HG03280 (cell line): ENCODE results near the gene PCGF3.
"Not testable (repeated sequence)": the region's sequence is repeated elsewhere in the genome, so short reads cannot be mapped to it uniquely, and the experiment has no call there.

Experiments
- ATAC-seq: cut with Tn5 transposase; IDR thresholded peaks from one replicate; pipeline ENCODE4 v1.9.1; 2021; ENCODE audit warnings: mild to moderate bottlenecking, moderate library complexity; ENCODE audit not compliant: unreplicated experiment

Gene PCGF3

DNA sequence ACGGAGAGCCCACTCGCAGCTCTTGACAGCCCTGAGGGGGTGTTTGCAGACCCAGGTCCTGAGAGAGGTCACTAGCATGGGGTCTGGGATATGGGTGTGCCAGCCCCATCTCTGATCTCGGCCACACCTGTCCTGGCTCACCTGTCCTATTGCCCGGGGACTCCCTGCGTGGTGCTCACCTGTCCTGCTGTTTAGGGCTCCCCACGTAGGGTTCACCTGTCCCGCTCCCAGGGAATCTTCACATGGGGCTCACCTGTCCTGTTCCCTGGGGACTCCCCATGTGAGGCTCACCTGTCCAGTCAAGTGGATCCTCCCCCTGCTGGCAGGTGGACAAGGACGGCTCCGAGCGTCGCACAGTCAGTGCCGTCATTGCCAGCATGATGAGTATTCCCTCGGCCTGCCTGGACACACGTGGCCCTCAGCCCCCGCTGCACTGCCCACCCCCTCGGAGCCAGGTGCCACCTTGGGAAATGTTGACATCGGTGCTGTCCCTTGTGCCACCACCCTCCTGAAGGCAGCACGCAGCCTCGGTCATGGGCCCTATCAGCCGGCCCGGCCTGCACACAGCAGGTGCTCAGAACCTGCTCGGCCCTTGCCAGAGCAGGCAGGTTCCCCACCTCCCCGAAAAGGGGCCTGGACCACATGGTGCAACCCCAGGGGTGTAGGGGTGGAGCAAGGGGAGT lies 23.0 kb upstream of the PCGF3 start:
- ATAC-seq, result no peak

DNA sequence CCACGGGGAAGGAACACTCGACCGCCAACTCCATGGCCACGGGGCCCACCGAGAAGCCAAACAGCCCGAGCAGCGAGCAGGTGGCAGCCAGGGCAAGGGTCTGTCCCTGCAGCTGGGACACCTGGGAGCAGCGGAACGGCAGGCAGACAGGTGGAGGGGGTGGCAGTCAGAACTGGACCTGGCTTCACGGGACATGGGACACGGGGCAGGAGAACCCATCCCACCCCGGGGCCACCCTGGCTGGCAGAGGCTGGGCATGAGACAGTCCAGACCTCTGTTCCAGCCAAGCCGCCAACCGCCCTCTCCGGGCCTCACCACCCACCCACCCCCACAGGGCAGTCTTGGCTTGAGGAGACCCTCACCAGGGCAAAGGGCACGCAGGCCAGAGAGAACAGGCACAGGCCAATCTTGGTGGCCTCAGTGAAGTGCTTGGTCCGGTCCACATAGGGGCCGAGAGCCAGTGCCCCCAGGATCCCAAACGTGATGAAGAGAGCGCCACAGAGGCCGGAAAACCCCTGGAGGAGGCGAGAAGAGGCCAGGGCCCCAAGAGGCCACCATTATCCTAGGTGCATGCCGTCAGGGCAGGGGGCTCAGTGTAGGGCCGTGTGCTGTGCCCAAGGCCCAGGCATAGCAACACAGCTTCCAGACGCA lies 22.3 kb upstream of the PCGF3 start:
- no peak for ATAC-seq

DNA sequence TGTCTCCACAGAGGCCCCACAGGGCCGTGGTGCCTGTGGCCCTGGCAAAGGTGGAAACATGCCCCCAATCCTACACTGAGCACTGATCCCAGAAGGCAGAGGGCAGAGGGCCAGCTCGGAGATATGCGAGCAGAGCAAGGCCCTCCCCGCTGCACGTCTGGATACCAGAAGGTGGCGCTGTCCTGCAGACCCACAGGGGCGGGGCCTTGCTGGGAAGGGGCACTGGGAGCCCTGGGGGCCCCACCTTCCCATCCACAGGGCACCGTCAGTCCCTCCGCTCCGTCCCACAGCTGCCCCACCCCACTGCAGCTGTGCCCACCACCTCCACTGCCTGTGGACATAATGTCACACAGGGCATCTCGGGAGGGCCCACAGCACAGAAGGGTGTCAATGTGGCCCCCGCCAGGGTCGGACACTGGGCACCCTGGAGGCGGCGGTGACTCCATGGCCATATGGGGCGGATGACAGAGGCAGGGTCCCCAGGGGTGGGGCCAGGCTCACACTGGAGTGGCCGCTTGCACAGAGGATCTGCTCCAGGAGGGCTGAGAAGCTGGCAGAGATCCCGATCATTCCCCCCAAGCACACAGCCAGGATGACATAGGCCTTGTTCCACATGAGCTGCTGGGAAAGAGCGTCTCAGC lies 21.5 kb upstream of the PCGF3 start:
- ATAC-seq, result no peak

DNA sequence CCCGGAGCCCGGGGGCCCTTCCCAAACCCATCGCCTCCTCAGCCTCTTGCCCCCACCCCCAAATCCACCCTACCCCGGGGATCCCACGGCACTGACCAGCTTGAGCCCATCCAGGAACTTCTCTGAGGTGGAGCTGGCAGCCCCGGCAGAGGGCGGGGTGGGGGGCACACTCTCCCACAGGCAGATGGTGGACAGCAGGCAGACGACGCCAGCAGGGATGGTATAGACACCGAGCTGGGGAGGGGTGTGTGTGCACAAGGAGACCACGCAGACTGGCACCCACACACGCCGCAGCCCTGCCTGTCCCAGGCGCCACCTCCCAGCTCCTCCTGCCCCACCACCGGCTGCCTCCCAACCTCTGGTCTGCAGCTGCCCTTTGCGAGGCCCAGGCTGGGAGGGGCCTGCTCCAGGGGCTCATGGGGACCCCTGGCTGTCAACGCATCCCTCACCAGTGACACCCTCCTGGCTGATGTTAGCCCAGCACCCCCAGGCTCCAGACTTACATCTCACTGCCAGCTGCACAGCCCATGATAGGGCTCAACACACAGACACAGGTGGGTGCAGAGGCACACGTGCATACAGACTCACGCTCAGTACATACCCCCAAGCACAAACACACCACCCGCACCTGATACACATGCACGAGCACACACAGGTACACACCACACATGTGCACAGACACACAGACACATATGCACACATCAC lies 20.9 kb upstream of the PCGF3 start:
- ATAC-seq, result no peak

DNA sequence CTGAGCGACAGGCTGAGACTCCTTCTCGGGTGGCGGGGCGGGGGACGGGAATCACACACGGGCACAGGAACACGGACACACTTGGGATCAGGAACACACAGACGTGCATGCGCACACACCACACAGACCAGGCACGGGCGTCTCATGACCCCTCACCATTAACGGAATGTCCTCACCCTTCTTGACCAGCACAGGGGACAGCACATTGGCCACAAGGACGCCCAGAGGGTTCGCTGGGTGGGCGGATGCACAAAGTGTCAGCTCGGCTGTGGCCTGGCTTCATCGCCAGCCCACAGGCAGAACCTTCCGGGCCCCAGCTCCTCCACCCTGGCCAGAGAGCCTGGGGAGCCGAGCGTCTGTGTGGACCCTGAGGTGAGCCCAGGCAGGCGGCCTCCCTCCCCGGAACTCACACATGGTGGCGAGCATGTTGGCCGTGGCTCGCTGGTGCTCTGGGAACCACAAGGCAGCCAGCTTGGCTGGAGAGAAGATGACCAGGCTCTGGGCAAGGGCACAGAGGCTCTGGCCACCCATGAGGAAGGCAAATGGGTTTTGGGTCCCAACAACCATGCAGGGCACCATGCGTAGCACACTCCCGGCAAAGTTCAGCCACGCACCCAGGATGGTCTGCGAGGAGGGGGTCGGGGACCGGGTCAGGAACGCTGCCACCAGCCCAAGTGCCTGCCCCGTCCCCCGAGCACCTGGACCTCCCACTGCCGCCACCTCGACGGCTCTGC lies 19.8 kb upstream of the PCGF3 start:
- no peak for ATAC-seq

DNA sequence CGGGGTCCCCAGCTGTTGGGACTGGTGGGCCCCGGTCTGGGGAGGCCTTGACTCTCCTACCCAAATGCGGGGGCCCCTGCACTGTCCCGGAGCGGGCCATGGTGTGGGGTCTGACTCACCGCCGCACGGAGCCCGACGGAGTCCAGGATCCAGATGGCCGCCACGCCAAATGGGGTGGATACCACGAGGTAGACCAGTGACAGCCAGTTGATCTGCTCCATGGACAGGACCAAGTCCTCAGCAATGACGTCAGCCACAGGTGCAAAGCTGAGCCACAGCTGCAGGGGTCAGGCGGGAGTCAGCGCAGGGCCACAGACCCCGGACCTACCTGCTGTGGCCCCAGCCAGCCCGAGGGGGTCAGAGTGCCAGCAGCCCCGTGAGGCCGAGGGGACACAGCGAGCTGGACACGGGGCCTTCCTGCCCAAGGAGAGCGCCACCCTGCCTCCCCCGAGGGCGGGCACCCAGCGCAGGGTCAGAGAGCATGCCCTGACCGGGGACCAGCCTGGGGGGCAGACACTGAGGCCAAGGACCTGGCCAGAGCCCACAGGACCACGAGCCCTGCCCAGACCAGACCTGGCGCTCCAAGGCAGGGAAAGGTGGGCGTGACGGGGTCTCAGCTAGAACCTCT lies 19.1 kb upstream of the PCGF3 start:
- ATAC-seq, result no peak

DNA sequence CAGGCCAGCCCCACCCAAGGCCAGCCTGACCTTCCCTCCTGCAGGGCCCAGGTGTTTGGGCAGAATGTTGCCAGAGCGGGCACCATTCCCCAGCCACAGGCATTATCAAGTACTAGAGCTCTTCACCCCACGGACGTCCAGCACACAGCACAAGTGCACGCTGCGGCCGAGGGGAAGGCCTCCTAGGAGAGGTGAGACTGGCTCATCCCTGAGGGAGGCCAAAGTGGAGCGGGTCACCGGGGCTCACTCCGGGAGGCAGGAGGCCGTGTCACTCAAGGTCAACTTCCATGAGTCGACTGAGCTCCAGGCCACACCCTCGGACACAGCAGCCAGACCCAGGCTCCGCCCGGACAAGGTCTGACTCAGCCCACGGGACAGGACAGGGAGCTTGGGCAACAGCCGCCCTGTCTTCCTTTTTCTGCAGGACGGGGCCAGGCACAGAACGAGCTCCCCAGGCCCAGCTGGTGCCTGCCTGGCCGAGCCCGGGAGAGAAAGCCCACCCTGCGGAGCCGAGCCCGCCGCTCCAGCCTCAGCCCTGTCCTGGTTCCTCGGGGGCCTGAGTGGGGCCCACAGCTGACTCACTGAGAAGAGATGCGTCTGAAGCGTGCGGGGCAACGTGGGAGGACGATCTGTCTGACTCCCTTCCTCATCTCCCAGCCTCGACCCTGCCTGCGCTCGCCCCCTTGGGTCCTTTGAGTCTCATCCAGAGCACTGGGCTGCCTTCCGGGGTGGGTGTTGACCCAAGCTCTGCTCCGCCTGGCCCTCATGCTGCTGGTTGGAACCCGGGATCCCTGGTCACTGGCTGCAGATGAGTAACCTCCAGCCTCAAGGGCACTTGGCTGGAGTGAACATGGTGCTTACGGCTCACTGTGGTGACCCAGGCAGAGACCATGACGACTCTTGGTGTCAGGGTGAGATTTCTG lies 18.3 kb upstream of the PCGF3 start:
- no peak for ATAC-seq

DNA sequence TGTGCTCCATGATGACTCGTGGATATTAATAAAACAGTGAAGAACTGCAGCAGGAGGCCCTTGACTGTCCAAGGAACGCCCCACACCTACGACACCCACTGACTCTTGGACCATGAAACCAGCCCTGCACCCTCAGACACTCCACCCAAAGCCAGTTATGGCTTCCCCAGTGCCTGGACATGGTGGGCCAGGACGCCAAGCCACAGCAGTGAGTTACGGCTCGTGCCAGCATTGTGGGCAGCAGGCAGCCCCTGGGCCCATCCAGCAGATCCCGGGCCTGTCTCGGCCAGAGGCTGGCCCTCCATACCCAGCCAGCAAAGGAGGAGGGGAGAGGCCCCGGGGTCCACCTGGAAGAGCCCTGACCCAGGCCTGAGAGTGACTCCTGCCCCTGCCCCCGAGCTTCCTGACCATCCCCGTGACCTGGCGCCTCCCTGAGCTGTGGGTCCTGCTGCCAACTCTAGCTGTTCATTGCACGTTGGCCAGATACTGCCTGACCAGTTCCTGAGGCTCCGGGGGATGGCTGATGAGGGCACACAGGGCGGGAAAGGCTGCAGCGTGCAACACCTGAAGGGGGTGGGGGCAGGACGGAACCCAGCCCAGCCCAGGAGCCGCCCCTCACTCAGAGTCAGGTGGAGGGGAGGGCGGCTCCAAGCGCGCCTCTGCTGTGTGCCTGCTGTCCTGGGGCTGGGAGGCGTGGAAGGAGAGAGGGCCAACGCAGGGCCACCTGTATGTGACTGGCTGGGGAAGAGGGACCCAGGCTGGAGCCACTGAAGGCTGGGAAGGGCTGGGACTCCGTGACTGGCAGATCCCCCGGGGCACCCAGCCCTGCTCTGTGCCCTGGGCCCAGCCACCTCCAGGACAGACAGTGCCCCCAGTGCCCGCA lies 17.4 kb upstream of the PCGF3 start:
- no peak for ATAC-seq

DNA sequence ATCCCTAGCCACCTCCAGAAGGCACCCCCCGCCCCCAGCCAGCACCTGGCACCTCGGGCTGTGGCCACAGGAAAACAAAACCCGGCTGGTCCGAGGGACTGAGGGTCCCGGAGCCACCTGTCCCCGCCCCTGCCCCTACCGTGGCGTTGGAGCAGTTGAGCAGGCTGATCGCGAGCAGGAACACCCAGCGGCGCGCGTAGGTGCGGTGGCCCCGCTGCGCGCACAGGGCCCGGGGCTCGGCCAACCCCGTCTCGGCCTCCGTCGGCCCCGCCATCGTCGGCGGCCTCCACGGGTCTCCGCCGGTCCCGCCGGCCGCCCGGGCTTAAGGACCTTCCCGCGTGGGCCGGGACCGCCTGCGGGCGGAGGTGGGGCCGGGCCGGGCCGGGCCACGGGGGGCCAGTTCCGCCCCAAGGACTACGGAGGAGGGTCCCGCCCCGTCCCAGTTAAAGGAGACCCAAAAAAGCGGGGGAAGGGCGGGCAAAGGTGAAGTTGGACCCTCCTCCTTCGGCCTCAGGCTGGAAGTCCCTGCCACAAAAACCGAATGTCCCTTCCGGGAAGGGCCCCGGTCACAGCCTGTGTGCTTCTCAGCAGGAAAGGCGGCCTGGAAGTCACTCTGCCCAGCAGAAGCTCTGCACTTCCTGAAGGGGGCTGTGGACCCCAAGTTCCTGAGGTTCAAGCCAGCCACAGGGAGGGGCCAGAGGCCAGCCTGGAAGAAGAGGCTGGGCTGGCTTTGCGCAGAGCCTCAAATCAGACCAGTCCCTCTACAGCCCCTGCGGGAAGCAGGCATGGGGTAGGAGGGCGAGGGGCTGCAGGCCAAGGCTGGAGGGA lies 16.6 kb upstream of the PCGF3 start, which contains the start of gene SLC49A3:
SLC49A3 (minus strand) TSS at position 298 of the 828 bp plus-strand sequence; CDS start at position 274, 24 bp downstream.
- no peak for ATAC-seq

DNA sequence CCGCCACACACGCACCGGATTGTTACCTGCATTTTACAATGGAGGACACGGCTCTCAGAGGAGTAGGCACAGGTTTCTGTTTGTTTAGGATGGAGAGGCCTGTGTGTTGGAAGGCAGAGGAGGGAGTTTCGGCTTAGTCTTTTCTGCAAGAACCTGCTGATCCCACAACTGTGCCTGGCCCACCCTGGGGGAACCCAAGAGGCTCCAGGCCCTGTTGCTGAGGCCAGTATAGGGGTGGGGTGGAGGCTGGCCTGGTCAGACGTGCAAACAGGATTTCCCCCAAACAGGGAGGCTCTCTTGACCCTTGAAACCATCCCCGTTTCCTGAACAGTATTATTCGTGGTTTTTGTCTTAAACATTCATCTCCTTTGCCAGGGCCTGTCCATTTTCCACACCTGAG lies 15.9 kb upstream of the PCGF3 start:
- ATAC-seq, result no peak

DNA sequence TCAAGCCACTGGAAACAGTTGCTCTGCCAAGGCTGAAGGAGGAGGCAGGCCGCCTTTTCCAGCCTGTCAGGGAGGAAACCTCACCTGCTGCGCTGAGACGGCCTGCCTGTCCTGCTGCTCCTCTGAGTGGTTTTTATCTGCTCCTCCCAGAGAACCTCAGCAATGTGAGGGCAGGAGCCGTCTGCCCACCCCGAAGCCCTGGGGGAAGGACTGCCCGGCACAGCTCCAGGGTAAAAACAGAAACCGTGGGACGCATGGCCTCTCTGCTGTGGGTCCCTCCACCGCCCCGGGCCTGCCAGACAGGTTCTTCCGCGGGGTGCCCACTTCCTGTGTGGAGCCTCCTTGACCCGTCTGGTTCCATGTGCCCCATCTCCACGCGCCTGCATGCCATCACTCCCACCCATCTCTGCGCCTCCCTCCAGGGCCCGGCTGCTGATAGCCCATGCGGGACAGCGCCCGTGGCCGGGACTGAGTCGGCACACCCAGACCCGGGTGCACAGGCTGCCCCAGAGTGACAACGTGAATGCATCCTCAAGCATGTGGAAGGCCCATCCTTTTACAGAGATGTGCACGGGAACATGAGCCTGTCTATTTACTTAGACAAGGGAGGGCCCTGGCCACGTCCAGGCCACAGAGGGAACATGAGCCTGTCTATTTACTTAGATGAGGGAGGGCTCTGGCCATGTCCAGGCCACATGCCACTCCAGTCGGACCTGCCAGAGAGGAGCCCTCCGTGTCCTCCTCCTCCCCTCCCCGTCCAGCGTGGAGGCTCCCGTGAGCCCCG lies 12.7 kb upstream of the PCGF3 start:
- no peak for ATAC-seq

DNA sequence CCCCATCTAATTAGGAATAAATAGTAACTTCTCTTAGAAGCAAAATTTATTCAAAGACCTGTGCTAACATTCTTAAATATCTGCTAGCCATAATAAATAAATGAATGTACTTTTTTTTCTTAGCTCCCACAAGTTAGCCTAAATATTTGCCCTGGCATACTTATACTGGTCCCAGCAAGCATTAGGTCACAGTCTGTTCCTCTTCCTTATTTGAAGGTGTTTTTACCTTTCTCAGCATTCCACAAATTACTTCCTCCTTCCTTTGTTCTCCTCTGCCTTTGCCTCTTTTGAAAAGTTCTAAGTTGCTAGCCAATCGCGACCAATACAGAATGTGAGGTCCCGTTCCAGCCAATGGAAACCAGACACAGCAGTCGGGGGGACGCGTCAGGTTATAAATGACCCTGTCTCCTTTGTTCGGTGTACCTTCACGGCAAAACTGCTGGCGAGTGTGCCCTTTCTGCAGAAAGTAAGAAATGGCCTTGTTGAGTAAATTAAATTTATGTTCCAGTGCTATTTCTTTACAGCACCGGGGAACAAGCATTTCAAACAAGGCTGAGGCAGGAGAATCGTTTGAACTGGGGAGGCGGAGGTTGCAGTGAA lies 11.2 kb upstream of the PCGF3 start:
- ATAC-seq, result not testable (repeated sequence)

DNA sequence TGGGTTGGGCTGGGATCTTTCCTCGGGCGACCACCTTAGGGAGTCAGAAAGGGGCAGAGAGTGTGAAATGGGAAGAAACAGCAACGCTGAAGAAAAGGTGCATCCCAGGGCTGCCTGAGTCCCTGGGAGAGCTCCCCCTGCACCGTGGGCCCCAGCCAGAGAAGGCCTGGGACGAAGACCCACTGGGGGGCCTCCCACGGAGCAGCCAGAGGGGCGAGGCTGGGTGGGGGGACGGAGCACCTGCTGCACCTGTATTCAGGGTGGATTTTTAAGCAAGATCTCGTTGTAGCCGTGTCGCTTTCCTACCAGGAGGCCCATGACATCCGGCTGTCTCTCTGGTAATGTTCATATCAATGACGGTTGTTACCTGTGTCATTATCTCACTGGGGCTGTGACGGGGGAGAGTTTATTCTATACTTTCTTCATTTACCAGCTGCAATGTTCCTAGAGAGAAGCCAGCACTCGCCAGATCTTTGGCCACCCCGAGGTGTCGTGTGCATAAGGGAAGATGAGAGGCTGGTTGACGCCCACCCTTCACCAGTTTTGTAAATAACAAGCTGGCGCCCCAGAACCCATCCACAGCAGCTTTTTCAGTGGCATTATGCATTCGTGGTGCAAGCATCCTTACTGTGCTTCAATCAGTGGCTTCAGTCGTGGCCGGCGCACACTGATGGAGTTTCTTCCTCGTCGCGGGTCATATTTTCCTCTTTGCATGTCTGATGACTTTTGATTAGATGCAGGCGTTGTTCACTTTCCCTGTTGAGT lies 5.6 kb upstream of the PCGF3 start:
- no peak for ATAC-seq

DNA sequence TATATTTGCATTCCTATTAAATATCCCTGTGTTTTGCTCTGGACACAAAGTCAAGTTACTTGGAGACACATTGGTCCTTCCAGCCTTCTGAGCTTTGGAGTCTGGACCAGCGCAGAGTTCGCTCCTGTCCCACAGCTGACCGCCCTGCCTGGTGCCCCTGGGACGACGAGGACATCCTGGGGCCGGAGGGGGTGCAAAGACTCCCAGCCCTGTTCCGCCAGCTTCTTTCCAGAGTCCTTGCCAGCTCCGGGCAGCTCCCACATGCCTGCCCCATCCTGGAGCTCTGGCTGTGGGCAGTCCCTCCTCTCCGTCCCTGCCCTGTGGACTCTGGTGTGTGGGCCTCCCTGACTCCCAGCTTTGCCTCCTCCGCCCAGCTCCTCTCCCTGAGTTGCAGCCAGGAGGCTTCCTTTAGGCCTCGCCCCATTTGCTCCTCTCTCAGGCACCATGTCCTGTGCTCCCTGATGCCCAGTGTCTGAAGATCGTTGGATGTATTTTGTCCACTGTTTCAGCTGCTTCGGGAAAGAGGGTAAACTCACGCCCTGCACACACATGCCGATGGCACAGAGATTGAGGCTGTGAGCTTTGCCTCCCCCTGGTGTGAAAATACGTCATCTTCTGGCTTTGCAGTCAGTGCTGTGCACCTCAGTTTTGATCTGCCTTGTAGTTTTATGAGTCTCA lies 4.9 kb upstream of the PCGF3 start:
- ATAC-seq, result no peak

DNA sequence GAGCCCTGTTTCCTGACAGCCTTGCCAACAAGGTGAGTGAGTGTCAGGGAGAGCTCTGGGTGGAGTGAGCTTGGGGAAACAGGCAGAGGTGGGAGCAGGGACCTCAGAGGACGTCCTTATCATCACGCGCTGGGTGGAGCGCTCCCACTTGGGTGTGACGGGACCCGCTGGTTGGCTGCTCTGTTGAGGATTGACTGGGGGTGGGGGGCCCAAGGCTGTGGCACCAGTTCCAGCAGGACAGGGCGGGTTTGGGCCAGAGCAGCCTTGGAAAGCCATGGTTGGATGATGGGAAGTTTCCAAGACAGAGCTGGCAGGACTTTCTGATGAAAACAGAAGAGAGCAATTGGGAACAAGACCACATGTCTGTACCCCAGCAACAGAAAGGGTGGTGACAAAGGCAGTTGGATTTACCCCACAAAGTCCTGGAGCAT lies 3.0 kb upstream of the PCGF3 start:
- no peak for ATAC-seq
